Lower leg skin (tissue), 4 donors: ENCODE data around the gene POU5F2. TPM values are rescaled to one million over a fixed set of nuclear protein-coding genes. Genes with fewer than 3 reads are reported as not detected.

ENCODE experiments used
- DNase-seq, 2 donors: peaks; one replicate each; pipeline ENCODE4 v3.0.0-alpha.2; 2019; ENCODE audit warnings: low spot score in 2 of 2
- H3K4me3 ChIP-seq: fragments of 200-600 bp; sonication (generic); 2 replicates; pipeline ENCODE4 v1.5.1; 2017; ENCODE audit warnings: mild to moderate bottlenecking, low read depth; ENCODE audit not compliant: poor library complexity, severe bottlenecking
- POLR2A ChIP-seq, 2 donors: fragments of 450-650 bp; IDR thresholded peaks; one replicate each; pipeline ENCODE4 v1.6.1; 2016 to 2017; ENCODE audit warnings: antibody characterized with exemption in 2 of 2, mild to moderate bottlenecking in 1 of 2, moderate library complexity in 1 of 2
- WGBS, 2 donors: methylation state at CpG; one replicate each; pipeline ENCODE4 v1.1.5; 2018; 5-methylcytosine and 5-hydroxymethylcytosine counted together
- intact Hi-C: fragments of 100-400 bp; cut with DNase I; formaldehyde crosslinking; loops from one replicate; pipeline ENCODE4 v1.15.0; 2023; ENCODE audit warnings: low total_unique reads
- total RNA-seq, 4 donors: library from RNA; depleted of rRNA; stranded (reverse); fragments of >200 nt; gene quantifications; one replicate each; pipeline ENCODE4 v1.1.0, GENCODE V29; 2016
- TF ChIP-seq, protein P1 (sequence below), 3 donors: fragments of 450-650 bp; IDR thresholded peaks; one replicate each; pipeline ENCODE4 v1.5.1; 2016; ENCODE audit warnings: antibody characterized with exemption in 3 of 3, mild to moderate bottlenecking in 3 of 3, moderate library complexity in 2 of 3

Gene POU5F2
- total RNA-seq, 4 donors from 2014 or later, result 0.59 to 2.7 (median 0.85) TPM

- H3K4me3 ChIP-seq, result no peak overlapping the region
- TF ChIP-seq POLR2A (IDR thresholded peaks at IDR 0.05), result no peak
- TF ChIP-seq, protein P1, sequence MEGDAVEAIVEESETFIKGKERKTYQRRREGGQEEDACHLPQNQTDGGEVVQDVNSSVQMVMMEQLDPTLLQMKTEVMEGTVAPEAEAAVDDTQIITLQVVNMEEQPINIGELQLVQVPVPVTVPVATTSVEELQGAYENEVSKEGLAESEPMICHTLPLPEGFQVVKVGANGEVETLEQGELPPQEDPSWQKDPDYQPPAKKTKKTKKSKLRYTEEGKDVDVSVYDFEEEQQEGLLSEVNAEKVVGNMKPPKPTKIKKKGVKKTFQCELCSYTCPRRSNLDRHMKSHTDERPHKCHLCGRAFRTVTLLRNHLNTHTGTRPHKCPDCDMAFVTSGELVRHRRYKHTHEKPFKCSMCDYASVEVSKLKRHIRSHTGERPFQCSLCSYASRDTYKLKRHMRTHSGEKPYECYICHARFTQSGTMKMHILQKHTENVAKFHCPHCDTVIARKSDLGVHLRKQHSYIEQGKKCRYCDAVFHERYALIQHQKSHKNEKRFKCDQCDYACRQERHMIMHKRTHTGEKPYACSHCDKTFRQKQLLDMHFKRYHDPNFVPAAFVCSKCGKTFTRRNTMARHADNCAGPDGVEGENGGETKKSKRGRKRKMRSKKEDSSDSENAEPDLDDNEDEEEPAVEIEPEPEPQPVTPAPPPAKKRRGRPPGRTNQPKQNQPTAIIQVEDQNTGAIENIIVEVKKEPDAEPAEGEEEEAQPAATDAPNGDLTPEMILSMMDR (IDR thresholded peaks at IDR 0.05), result no peak
- no peak for DNase-seq
- intact Hi-C loops, result no loop called here
Observed at GRCh38 chr5:93723005-93723404, 18.4 kb downstream of the POU5F2 start.

DNA sequence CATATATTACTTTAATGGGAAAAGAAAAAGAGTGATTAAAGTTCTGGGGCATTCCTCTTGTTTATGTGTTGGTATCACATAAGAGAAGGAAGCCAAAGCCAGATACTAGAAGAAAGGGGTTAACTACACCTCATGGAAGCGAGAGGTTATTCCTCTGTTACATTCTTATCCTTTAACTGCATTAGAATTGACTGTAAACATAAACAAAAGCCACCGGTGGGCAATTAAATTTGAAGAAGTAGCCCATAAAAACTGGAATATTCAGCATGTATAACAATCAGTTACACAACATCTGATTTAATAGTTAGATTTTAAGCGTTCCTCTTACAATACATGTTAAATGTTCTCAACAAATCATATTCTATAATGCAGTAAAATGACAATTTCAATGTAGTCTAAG lies 18.8 kb downstream of the POU5F2 start:
- WGBS, 2 donors, result 76 to 85% methylated on average over 3 of the region's 3 CpGs
- intact Hi-C loops, result no loop called here
- DNase-seq, result no peak
- no peak overlapping the region for H3K4me3 ChIP-seq
- TF ChIP-seq, protein P1 (IDR thresholded peaks at IDR 0.05), result no peak
- TF ChIP-seq POLR2A (IDR thresholded peaks at IDR 0.05), result no peak

- 28 to 34% methylated on average over 1 of the region's 1 CpG for WGBS, 2 donors
- intact Hi-C loops, result no loop called here
- TF ChIP-seq POLR2A (IDR thresholded peaks at IDR 0.05), result no peak
- TF ChIP-seq, protein P1 (IDR thresholded peaks at IDR 0.05), result no peak
- DNase-seq, result no peak
- H3K4me3 ChIP-seq, result no peak overlapping the region
Observed at GRCh38 chr5:93721511-93721910, 19.9 kb downstream of the POU5F2 start.

GRCh38 chr5:93721071-93721470 lies 20.3 kb downstream of the POU5F2 start:
- 85 to 88% methylated on average over 3 of the region's 3 CpGs for WGBS, 2 donors
- TF ChIP-seq POLR2A (IDR thresholded peaks at IDR 0.05), result no peak
- TF ChIP-seq, protein P1 (IDR thresholded peaks at IDR 0.05), result no peak
- intact Hi-C loops, result no loop called here
- no peak overlapping the region for H3K4me3 ChIP-seq
- DNase-seq, result no peak

GRCh38 chr5:93717162-93717561 lies 24.2 kb downstream of the POU5F2 start:
- TF ChIP-seq POLR2A (IDR thresholded peaks at IDR 0.05), result no peak
- TF ChIP-seq, protein P1 (IDR thresholded peaks at IDR 0.05), result no peak
- WGBS, 2 donors, result 64 to 73% methylated on average over 4 of the region's 4 CpGs
- intact Hi-C loops, result no loop called here
- DNase-seq, result no peak
- H3K4me3 ChIP-seq, result no peak overlapping the region

GRCh38 chr5:93716453-93716852 lies 24.9 kb downstream of the POU5F2 start:
- H3K4me3 ChIP-seq, result no peak overlapping the region
- no peak for TF ChIP-seq POLR2A (IDR thresholded peaks at IDR 0.05)
- TF ChIP-seq, protein P1 (IDR thresholded peaks at IDR 0.05), result no peak
- intact Hi-C loops, result no loop called here
- no peak for DNase-seq
